DOHH2 (cell line): ENCODE measurements around the gene COL13A1.

Experiments used
- H3F3A ChIP-seq: fragments of 200-600 bp; sonication (generic), shearing (Covaris generic); 2 replicates; pipeline ENCODE4 v1.6.0; 2016; ENCODE audit warnings: antibody characterized with exemption, mild to moderate bottlenecking; ENCODE audit not compliant: control insufficient read depth, insufficient read depth
- H3K27ac ChIP-seq: fragments of 200-600 bp; sonication (generic); 2 replicates; pipeline ENCODE4 v1.5.1; 2014; ENCODE audit warnings: low read depth, mild to moderate bottlenecking, low read length, moderate library complexity
- H3K27me3 ChIP-seq: fragments of 200-600 bp; sonication (generic); 2 replicates; pipeline ENCODE4 v1.6.1; 2014; ENCODE audit warnings: mild to moderate bottlenecking, low read length, mixed read lengths; ENCODE audit not compliant: control insufficient read depth
- H3K36me3 ChIP-seq: fragments of 200-600 bp; sonication (generic); 2 replicates; pipeline ENCODE4 v1.6.1; 2014; ENCODE audit warnings: mild to moderate bottlenecking, low read length, moderate library complexity, mixed read lengths; ENCODE audit not compliant: control insufficient read depth
- H3K4me1 ChIP-seq: fragments of 200-600 bp; sonication (generic); 2 replicates; pipeline ENCODE4 v1.6.1; 2014; ENCODE audit warnings: mild to moderate bottlenecking, low read length, mixed read lengths; ENCODE audit not compliant: control insufficient read depth
- H3K4me2 ChIP-seq: fragments of 200-600 bp; sonication (generic); 2 replicates; pipeline ENCODE4 v1.6.0; 2014; ENCODE audit warnings: mild to moderate bottlenecking, low read length, moderate library complexity
- H3K4me3 ChIP-seq: fragments of 200-600 bp; sonication (generic); 2 replicates; pipeline ENCODE4 v1.5.1; 2014; ENCODE audit warnings: mild to moderate bottlenecking, low read length, mixed read lengths
- H3K79me2 ChIP-seq: fragments of 200-600 bp; sonication (generic); 2 replicates; pipeline ENCODE4 v1.6.1; 2014; ENCODE audit warnings: mild to moderate bottlenecking, low read length, mixed read lengths; ENCODE audit not compliant: control insufficient read depth
- H3K9me2 ChIP-seq: fragments of 200-600 bp; sonication (generic); replicated peaks from 2 replicates; pipeline ENCODE4 v1.6.1; 2014; ENCODE audit warnings: mild to moderate bottlenecking, low read length, mixed read lengths; ENCODE audit not compliant: control insufficient read depth
- H3K9me3 ChIP-seq: fragments of 200-600 bp; sonication (generic); 2 replicates; pipeline ENCODE4 v1.6.1; 2014; ENCODE audit warnings: antibody characterized with exemption, low read length, mixed read lengths; ENCODE audit not compliant: control insufficient read depth, insufficient read depth
- H4K20me1 ChIP-seq: fragments of 200-600 bp; sonication (generic); 2 replicates; pipeline ENCODE4 v1.6.0; 2014; ENCODE audit warnings: low read depth, mild to moderate bottlenecking, antibody characterized with exemption, low read length, moderate library complexity; ENCODE audit not compliant: control insufficient read depth, insufficient read depth
- EZH2phosphoT487 ChIP-seq: fragments of 200-600 bp; sonication (generic); IDR thresholded peaks from 2 replicates; pipeline ENCODE4 v1.6.1; 2017; ENCODE audit warnings: borderline replicate concordance, mild to moderate bottlenecking, antibody characterized with exemption, low read length, moderate library complexity, mixed read lengths
- TF ChIP-seq, protein P1 (sequence below): fragments of 200-600 bp; sonication (generic); IDR thresholded peaks from one replicate; pipeline ENCODE4 v1.5.1; 2014; ENCODE audit warnings: antibody characterized with exemption, mild to moderate bottlenecking, low read depth, low read length; ENCODE audit not compliant: poor library complexity, severe bottlenecking

COL13A1 gene

DNA sequence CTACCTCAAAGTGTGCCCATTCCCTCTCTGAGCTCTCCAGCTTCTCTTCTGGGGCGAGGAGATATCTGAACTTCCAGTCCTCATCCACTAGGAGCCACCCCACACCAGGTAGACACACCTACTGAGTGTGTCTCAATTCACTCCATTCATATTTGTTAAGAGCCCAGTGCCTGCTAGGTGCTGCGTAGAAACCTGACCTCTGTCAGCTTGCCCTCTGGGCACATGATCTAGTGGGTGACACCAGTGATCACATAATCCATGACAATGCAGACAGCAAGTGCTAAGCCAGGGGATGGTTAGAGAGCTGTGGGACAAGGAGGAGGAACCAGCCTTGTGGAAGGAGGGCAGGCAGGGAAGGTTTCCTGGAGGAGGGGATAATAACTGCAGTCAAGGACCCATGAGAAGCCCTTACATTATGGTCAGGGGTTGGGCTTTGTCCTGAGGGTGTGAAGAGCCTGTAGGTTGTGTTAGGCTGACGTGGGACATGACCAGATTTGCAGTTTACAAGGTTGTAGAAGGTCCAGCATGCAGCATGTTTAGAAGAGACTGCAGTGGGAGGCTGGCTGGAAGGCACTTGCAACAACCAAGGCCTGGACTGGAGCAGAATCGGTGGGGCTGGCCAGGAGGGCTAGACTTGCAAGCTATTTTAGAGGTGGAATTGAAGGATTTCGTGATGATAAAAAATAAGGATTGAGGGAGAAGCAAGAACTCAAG lies 81.8 kb downstream of the COL13A1 start:
- Histone ChIP-seq H3K79me2 (no peaks in the 10 kb centered on the region), H3K4me1 (no peaks in the 10 kb centered on the region), H3F3A (no peaks in the 10 kb centered on the region), H3K4me2 (no peak overlapping the region), H3K27me3 (peaks cover 12% of the 10 kb centered on the region; the same call in 1 of the 2 replicates), H3K9me2 (no peaks in the 10 kb centered on the region), H3K4me3 (no peak overlapping the region), H3K27ac (no peak overlapping the region), H4K20me1 (no peaks in the 10 kb centered on the region), H3K9me3 (no peaks in the 10 kb centered on the region), H3K36me3 (no peaks in the 10 kb centered on the region)
- TF ChIP-seq, protein P1, sequence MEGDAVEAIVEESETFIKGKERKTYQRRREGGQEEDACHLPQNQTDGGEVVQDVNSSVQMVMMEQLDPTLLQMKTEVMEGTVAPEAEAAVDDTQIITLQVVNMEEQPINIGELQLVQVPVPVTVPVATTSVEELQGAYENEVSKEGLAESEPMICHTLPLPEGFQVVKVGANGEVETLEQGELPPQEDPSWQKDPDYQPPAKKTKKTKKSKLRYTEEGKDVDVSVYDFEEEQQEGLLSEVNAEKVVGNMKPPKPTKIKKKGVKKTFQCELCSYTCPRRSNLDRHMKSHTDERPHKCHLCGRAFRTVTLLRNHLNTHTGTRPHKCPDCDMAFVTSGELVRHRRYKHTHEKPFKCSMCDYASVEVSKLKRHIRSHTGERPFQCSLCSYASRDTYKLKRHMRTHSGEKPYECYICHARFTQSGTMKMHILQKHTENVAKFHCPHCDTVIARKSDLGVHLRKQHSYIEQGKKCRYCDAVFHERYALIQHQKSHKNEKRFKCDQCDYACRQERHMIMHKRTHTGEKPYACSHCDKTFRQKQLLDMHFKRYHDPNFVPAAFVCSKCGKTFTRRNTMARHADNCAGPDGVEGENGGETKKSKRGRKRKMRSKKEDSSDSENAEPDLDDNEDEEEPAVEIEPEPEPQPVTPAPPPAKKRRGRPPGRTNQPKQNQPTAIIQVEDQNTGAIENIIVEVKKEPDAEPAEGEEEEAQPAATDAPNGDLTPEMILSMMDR: no peak
- TF ChIP-seq EZH2phosphoT487: no peak

DNA sequence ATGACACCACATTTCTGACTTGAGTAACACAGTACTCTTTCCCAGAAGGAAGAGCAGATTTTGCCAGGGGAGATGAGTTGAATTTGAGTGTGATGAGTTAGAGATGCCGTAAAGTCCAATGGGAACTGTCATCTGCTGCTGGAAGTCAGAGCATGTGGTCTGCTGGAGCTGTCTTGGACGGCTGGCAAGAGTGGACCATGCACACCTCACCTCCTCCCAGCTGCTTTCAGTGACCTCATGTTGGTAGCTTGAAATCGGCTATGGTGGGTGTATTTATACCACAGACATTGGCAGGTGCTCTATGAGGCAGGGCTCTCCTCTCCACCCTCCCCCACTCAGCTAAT lies 82.3 kb downstream of the COL13A1 start:
- no peak for TF ChIP-seq EZH2phosphoT487
- TF ChIP-seq, protein P1: no peak
- Histone ChIP-seq H3K36me3 (no peaks in the 10 kb centered on the region), H4K20me1 (no peaks in the 10 kb centered on the region), H3K9me2 (no peaks in the 10 kb centered on the region), H3K4me1 (no peaks in the 10 kb centered on the region), H3K27ac (no peak overlapping the region), H3K4me3 (no peak overlapping the region), H3K79me2 (no peaks in the 10 kb centered on the region), H3F3A (no peaks in the 10 kb centered on the region), H3K9me3 (no peaks in the 10 kb centered on the region), H3K27me3 (peaks cover 12% of the 10 kb centered on the region; the same call in 1 of the 2 replicates), H3K4me2 (no peak overlapping the region)

DNA sequence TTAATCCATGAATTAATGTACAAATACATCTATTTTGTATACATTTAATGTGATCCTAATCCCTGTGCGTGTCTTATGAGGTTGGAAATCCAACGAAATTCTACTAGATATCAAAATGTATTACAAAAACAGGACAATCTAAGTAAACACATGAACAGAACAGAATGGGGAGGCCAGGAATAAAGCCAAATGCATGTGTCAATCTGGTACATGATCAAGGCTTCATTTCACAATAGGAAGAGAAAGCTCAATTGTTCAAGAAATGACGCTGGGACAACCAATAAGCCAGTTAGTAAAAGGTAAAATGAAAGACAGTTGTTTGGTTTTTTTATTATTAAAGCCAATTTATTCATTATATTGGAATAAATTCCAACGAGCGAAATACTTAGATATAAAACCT lies 83.0 kb downstream of the COL13A1 start:
- Histone ChIP-seq H3K9me3 (no peaks in the 10 kb centered on the region), H3K36me3 (no peaks in the 10 kb centered on the region), H4K20me1 (no peaks in the 10 kb centered on the region), H3K4me2 (no peak overlapping the region), H3K27ac (no peak overlapping the region), H3F3A (no peaks in the 10 kb centered on the region), H3K4me1 (no peaks in the 10 kb centered on the region), H3K27me3 (peaks cover 12% of the 10 kb centered on the region; the same call in 1 of the 2 replicates), H3K9me2 (no peaks in the 10 kb centered on the region), H3K79me2 (no peaks in the 10 kb centered on the region), H3K4me3 (no peak overlapping the region)
- TF ChIP-seq, protein P1: no peak
- TF ChIP-seq EZH2phosphoT487: no peak
